DND-41 (cell line): Measurements from ENCODE around the gene ELN.

Experiments used
- ATAC-seq: fragments of 200-7000 bp; cut with Tn5 transposase; 3 replicates; pipeline ENCODE4 v1.9.1; 2021; ENCODE audit warnings: low read depth; ENCODE audit not compliant: insufficient read depth
- DNase-seq: peaks from one replicate; pipeline ENCODE4 v3.0.0-alpha.2; 2020
- H2AFZ ChIP-seq: 2 replicates; pipeline ENCODE4 v1.6.0; 2012; ENCODE audit warnings: low read depth, low read length
- H3K27ac ChIP-seq: 2 replicates; pipeline ENCODE4 v1.5.1; 2012; ENCODE audit warnings: low read length, inconsistent platforms
- H3K27me3 ChIP-seq: fragments of 200-600 bp; sonication (generic); 2 replicates; pipeline ENCODE4 v1.6.0; 2012; ENCODE audit warnings: low read length, mild to moderate bottlenecking, inconsistent platforms; ENCODE audit not compliant: insufficient read depth, poor library complexity
- H3K36me3 ChIP-seq: 2 replicates; pipeline ENCODE4 v1.5.1; 2012; ENCODE audit warnings: low read length, inconsistent platforms; ENCODE audit not compliant: insufficient read depth
- H3K4me1 ChIP-seq: 2 replicates; pipeline ENCODE4 v1.5.1; 2012; ENCODE audit warnings: mild to moderate bottlenecking, low read length; ENCODE audit not compliant: insufficient read depth
- H3K4me2 ChIP-seq: 2 replicates; pipeline ENCODE4 v1.6.0; 2012; ENCODE audit warnings: mild to moderate bottlenecking, moderate library complexity, low read length, inconsistent platforms; ENCODE audit not compliant: insufficient read depth
- H3K4me3 ChIP-seq, 2 experiments: fragments of 200-600 bp in 1 of 2; shearing (Covaris generic) in 1 of 2; 2 replicates each; pipeline ENCODE4 v1.5.1; 2012 to 2016; ENCODE audit warnings: inconsistent platforms in 2 of 2, low read length in 2 of 2, mild to moderate bottlenecking in 2 of 2, low read depth in 1 of 2, moderate library complexity in 1 of 2
- H3K79me2 ChIP-seq: 2 replicates; pipeline ENCODE4 v1.6.0; 2012; ENCODE audit warnings: low read length, inconsistent platforms; ENCODE audit not compliant: insufficient read depth
- H3K9ac ChIP-seq: 2 replicates; pipeline ENCODE4 v1.6.0; 2012; ENCODE audit warnings: low read depth, mild to moderate bottlenecking, inconsistent platforms, low read length, moderate library complexity
- H3K9me3 ChIP-seq: 2 replicates; pipeline ENCODE4 v1.5.1; 2012; ENCODE audit warnings: low read length, moderate library complexity, mild to moderate bottlenecking, inconsistent platforms; ENCODE audit not compliant: insufficient read depth, severe bottlenecking
- H4K20me1 ChIP-seq: 2 replicates; pipeline ENCODE4 v1.6.0; 2012; ENCODE audit warnings: low read length; ENCODE audit not compliant: insufficient read depth
- CTCF ChIP-seq: IDR thresholded peaks from 2 replicates; pipeline ENCODE4 v1.5.1; 2012; ENCODE audit warnings: borderline replicate concordance, low read length, moderate library complexity, mild to moderate bottlenecking; ENCODE audit not compliant: poor library complexity, severe bottlenecking; ENCODE audit errors: extremely low read depth
- EZH2 ChIP-seq: IDR thresholded peaks from 3 replicates; pipeline ENCODE4 v1.6.1; 2012; ENCODE audit warnings: borderline replicate concordance, low read depth, mild to moderate bottlenecking, moderate library complexity, low read length, inconsistent platforms; ENCODE audit not compliant: severe bottlenecking

The ELN gene

DNA sequence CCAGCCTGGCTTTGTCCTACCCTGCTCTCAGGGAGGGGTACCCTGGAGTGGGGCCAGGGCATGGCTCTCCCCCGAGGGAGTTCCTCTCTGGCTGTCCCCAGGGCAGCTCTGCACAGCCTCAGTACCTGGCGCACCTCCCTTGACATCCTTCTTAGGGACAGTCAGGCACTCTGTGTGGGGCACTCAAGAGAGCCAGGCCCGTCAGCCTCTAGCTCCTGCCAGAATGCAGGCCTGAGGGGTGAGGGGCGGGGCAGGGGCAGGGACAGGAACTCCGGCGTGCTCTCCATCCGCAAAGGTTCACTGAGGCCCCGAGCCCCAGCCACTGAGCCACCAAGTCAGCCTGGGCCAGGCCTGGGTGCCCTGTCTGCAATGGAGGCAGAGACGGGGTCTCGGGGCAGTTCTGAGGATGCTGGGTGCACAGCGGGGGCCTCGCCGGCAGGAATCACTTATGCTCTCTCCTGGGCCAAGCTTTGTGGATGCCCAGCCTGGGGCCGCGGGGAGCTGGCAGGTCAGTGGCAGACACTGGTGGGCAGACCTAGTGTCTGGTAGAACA, 65.8 kb downstream of the ELN start:
- Histone ChIP-seq H3K4me3 (peak overlapping the region in 1 of 2 experiments; percentile 52; a peak in 2 of 4 replicates), H4K20me1 (no peaks in the 10 kb centered on the region), H2AFZ (peak overlapping the region; percentile 63), H3K36me3 (peaks cover 23% of the 10 kb centered on the region), H3K27me3 (no peaks in the 10 kb centered on the region), H3K9ac (peak overlapping the region; percentile 42), H3K4me1 (peaks cover 23% of the 10 kb centered on the region), H3K4me2 (peak overlapping the region; percentile 59), H3K79me2 (no peaks in the 10 kb centered on the region), H3K9me3 (no peaks in the 10 kb centered on the region), H3K27ac (peak overlapping the region; percentile 75)
- DNase-seq (no peak), ATAC-seq (peak; percentile 1; the same call in 1 of the 3 replicates)
- TF ChIP-seq EZH2 (no peak), CTCF (no peak)

GRCh38 chr7:74094224-74095101, 66.5 kb downstream of the ELN start:
- H3K79me2 ChIP-seq, result no peaks in the 10 kb centered on the region
- ATAC-seq (peak; percentile 87), DNase-seq (peak; percentile 87)
- H3K9ac ChIP-seq, result peak overlapping the region; percentile 42
- H3K9me3 ChIP-seq, result no peaks in the 10 kb centered on the region
- peaks cover 23% of the 10 kb centered on the region for H3K4me1 ChIP-seq
- H4K20me1 ChIP-seq, result no peaks in the 10 kb centered on the region
- peak overlapping the region; percentile 75 for H3K27ac ChIP-seq
- TF ChIP-seq CTCF (no peak), EZH2 (no peak)
- H3K4me2 ChIP-seq, result peak overlapping the region; percentile 59
- H3K27me3 ChIP-seq, result no peaks in the 10 kb centered on the region
- H3K4me3 ChIP-seq, result peak overlapping the region in 1 of 2 experiments; percentile 52; a peak in 2 of 4 replicates
- H2AFZ ChIP-seq, result peak overlapping the region; percentile 63
- H3K36me3 ChIP-seq, result peaks cover 25% of the 10 kb centered on the region

DNA sequence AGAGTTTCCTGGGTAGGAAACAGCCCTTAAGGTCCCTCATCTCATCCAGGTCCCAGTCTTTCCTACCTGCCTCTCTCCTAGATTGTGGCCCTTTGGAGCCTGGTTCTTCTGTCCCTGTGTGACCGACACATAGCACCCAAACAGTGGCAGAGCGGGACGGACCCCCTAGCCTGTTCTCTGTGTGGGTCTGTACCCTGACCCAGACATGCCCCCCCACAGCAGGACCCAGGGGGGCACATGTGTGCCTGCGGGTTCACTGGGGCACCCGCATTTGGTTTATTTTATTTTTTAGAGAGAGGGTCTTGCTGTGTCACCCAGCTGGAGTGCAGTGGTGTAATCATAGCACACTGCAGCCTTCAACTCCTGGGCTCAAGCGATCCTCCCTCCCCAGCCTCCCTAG, 67.2 kb downstream of the ELN start:
- H3K36me3 ChIP-seq, result peaks cover 25% of the 10 kb centered on the region
- peak overlapping the region; percentile 42 for H3K9ac ChIP-seq
- peak overlapping the region; percentile 75 for H3K27ac ChIP-seq
- no peak for DNase-seq
- H4K20me1 ChIP-seq, result no peaks in the 10 kb centered on the region
- no peaks in the 10 kb centered on the region for H3K9me3 ChIP-seq
- peak overlapping the region; percentile 63 for H2AFZ ChIP-seq
- no peaks in the 10 kb centered on the region for H3K79me2 ChIP-seq
- H3K4me3 ChIP-seq, result 0 out of 4 replicates have a peak overlapping the region, but pooled peaks of 1 of the 2 experiments have one; percentile 52
- peak overlapping the region; percentile 59; the same call in 1 of the 2 replicates for H3K4me2 ChIP-seq
- ATAC-seq, result no peak
- TF ChIP-seq EZH2 (no peak), CTCF (no peak)
- H3K4me1 ChIP-seq, result peaks cover 23% of the 10 kb centered on the region
- no peaks in the 10 kb centered on the region for H3K27me3 ChIP-seq
